ENCODE measurements around the gene SDCCAG8. TPM values are rescaled to one million over a fixed set of nuclear protein-coding genes. Genes with fewer than 3 reads are reported as not detected.

SDCCAG8 gene
- total RNA-seq, 4 donors from 2014 or later: 30.3 to 131 (median 55.4) TPM

- H3K27ac ChIP-seq: no peak overlapping the region
These were observed 4.5 kb downstream of the SDCCAG8 start for GRCh38 chr1:243260221-243260880.

GRCh38 chr1:243261390-243261789, 5.5 kb downstream of the SDCCAG8 start:
- H3K36me3 ChIP-seq: no peaks in the 10 kb centered on the region
- no peak for TF ChIP-seq CTCF (IDR thresholded peaks at IDR 0.05)
- no peak for TF ChIP-seq POLR2A (IDR thresholded peaks at IDR 0.05)
- DNase-seq: no peak
- no peaks in the 10 kb centered on the region for H3K27me3 ChIP-seq
- H3K27ac ChIP-seq: no peak overlapping the region
- H3K9me3 ChIP-seq: no peaks in the 10 kb centered on the region
- H3K4me3 ChIP-seq: no peak overlapping the region
- H3K4me1 ChIP-seq: peaks cover 0 to 8% (median 5%) of the 10 kb centered on the region in 4 donors

More at GRCh38 chr1:243260221-243260880, 4.5 kb downstream of the SDCCAG8 start:
- TF ChIP-seq POLR2A (IDR thresholded peaks at IDR 0.05) (no peak), CTCF (IDR thresholded peaks at IDR 0.05) (no peak)
- peaks cover 0 to 9% (median 5%) of the 10 kb centered on the region in 4 donors for H3K4me1 ChIP-seq
- H3K4me3 ChIP-seq: no peak overlapping the region
- H3K9me3 ChIP-seq: no peaks in the 10 kb centered on the region
- DNase-seq: no peak
- no peaks in the 10 kb centered on the region for H3K27me3 ChIP-seq
- no peaks in the 10 kb centered on the region for H3K36me3 ChIP-seq

- no peak for DNase-seq
- Histone ChIP-seq H3K27ac (peak overlapping the region in 1 of 4 donors; percentile 15), H3K9me3 (no peaks in the 10 kb centered on the region), H3K36me3 (no peaks in the 10 kb centered on the region), H3K4me1 (peaks cover 0 to 3% (median 0%) of the 10 kb centered on the region in 4 donors), H3K4me3 (no peak overlapping the region), H3K27me3 (no peaks in the 10 kb centered on the region)
- TF ChIP-seq CTCF (IDR thresholded peaks at IDR 0.05) (no peak), POLR2A (IDR thresholded peaks at IDR 0.05) (no peak)
These were observed 8.9 kb downstream of the SDCCAG8 start for GRCh38 chr1:243264717-243265116.

- Histone ChIP-seq H3K9me3 (no peaks in the 10 kb centered on the region), H3K27ac (no peak overlapping the region), H3K4me1 (peaks cover 0 to 3% (median 0%) of the 10 kb centered on the region in 4 donors), H3K36me3 (no peaks in the 10 kb centered on the region), H3K4me3 (no peak overlapping the region), H3K27me3 (no peaks in the 10 kb centered on the region)
- DNase-seq: no peak
- no peak for TF ChIP-seq CTCF (IDR thresholded peaks at IDR 0.05)
- TF ChIP-seq POLR2A (IDR thresholded peaks at IDR 0.05): no peak
These were observed 10.4 kb downstream of the SDCCAG8 start for GRCh38 chr1:243266231-243266630.

- H3K27ac ChIP-seq: peak overlapping the region in 1 of 4 donors; percentile 15
- no peaks in the 10 kb centered on the region for H3K9me3 ChIP-seq
- DNase-seq: no peak
- H3K4me1 ChIP-seq: peaks cover 0 to 3% (median 0%) of the 10 kb centered on the region in 4 donors
- no peak overlapping the region for H3K4me3 ChIP-seq
- TF ChIP-seq POLR2A (IDR thresholded peaks at IDR 0.05) (no peak), CTCF (IDR thresholded peaks at IDR 0.05) (no peak)
- H3K27me3 ChIP-seq: no peaks in the 10 kb centered on the region
- peaks cover 0 to 8% (median 0%) of the 10 kb centered on the region in 3 donors for H3K36me3 ChIP-seq
These were observed 11.6 kb downstream of the SDCCAG8 start for GRCh38 chr1:243267471-243267880.

Measured in Peyer's patch (tissue), 4 donors.